K562 (cell line): Measurements from ENCODE around the gene RPE. TPM values are rescaled to one million over a fixed set of nuclear protein-coding genes. Genes with fewer than 3 reads are reported as not detected.

Experiments
- BDP1 ChIP-seq: IDR thresholded peaks from 3 replicates; pipeline ENCODE4 v1.6.1; 2011; ENCODE audit not compliant: insufficient read length, insufficient read depth
- CAMTA2 ChIP-seq: fragments of 250-450 bp; sonication (Bioruptor Pico); conservative IDR thresholded peaks from 2 replicates; pipeline ENCODE4 v1.5.1; 2022
- CBX1 ChIP-seq: sonication (generic); IDR thresholded peaks from 2 replicates; pipeline ENCODE4 v1.6.1; 2016; ENCODE audit warnings: antibody characterized with exemption, low read depth, mild to moderate bottlenecking
- CTCF ChIP-seq, 3 experiments: IDR thresholded peaks in 2 of 3; conservative IDR thresholded peaks in 1 of 3; 2 replicates each; pipeline ENCODE4 v1.5.1; 2011 to 2012; ENCODE audit warnings: low read length in 3 of 3, mild to moderate bottlenecking in 3 of 3, control low read depth in 2 of 3, improper control_type of control experiment in 1 of 3, inconsistent platforms in 1 of 3, low read depth in 1 of 3, mixed read lengths in 1 of 3, moderate library complexity in 1 of 3; ENCODE audit not compliant: insufficient read depth in 2 of 3
- EP300 ChIP-seq: IDR thresholded peaks from 2 replicates; pipeline ENCODE4 v1.6.1; 2012; ENCODE audit warnings: low read length, improper control_type of control experiment
- HNRNPK ChIP-seq: fragments of 200-400 bp; formaldehyde crosslinking; IDR thresholded peaks from one replicate; pipeline ENCODE4 v1.6.1; 2018; ENCODE audit warnings: mild to moderate bottlenecking, low read depth, low read length; ENCODE audit not compliant: poor library complexity, severe bottlenecking
- HNRNPL ChIP-seq: fragments of 200-400 bp; formaldehyde crosslinking; IDR thresholded peaks from 2 replicates; pipeline ENCODE4 v1.6.1; 2017; ENCODE audit warnings: low read depth, mild to moderate bottlenecking, low read length
- MAFK ChIP-seq: IDR thresholded peaks from 2 replicates; pipeline ENCODE4 v1.6.1; 2011; ENCODE audit warnings: low read length, improper control_type of control experiment
- MED1 ChIP-seq: sonication (generic); formaldehyde crosslinking; IDR thresholded peaks from 2 replicates; pipeline ENCODE4 v1.8.1; 2023; ENCODE audit warnings: missing genetic modification reagents, borderline replicate concordance
- NFYB ChIP-seq: IDR thresholded peaks from 2 replicates; pipeline ENCODE4 v1.6.1; 2011; ENCODE audit warnings: mild to moderate bottlenecking, moderate library complexity; ENCODE audit not compliant: insufficient read length; ENCODE audit errors: extremely low read depth
- YY1 ChIP-seq, 3 experiments: IDR thresholded peaks; 2 replicates each; pipeline ENCODE4 v1.6.1; 2011; ENCODE audit warnings: low read length in 2 of 3, mild to moderate bottlenecking in 2 of 3, moderate library complexity in 2 of 3, borderline replicate concordance in 1 of 3, control low read depth in 1 of 3, low read depth in 1 of 3; ENCODE audit not compliant: insufficient read depth in 3 of 3, insufficient replicate concordance in 2 of 3, control insufficient read depth in 1 of 3, insufficient read length in 1 of 3; ENCODE audit errors: extremely low read depth in 1 of 3
- ZBTB11 ChIP-seq, 3 experiments: fragments of 200-800 bp in 1 of 3; fragments of 250-450 bp in 1 of 3; fragments of 450-650 bp in 1 of 3; sonication (Bioruptor Pico) in 1 of 3; sonication (Bioruptor generic) in 1 of 3; formaldehyde crosslinking in 1 of 3; IDR thresholded peaks; 2 replicates each; pipeline versions ENCODE4 v1.6.1 to v1.8.0; 2016 to 2022; ENCODE audit warnings: mild to moderate bottlenecking in 2 of 3, missing genetic modification characterization in 2 of 3, missing compliant biosample characterization in 1 of 3, moderate library complexity in 1 of 3
- ZFP1 ChIP-seq: fragments of 450-650 bp; formaldehyde crosslinking; IDR thresholded peaks from 2 replicates; pipeline ENCODE4 v1.4.0; 2020; ENCODE audit warnings: mild to moderate bottlenecking, mixed read lengths
- ZNF12 ChIP-seq: sonication (generic); formaldehyde crosslinking; IDR thresholded peaks from 2 replicates; pipeline ENCODE4 v1.4.0; 2020; ENCODE audit warnings: mild to moderate bottlenecking, missing genetic modification reagents
- ZNF140 ChIP-seq: fragments of 250-450 bp; sonication (Bioruptor Pico); IDR thresholded peaks from 2 replicates; pipeline ENCODE4 v1.8.0; 2021; ENCODE audit warnings: moderate library complexity, mild to moderate bottlenecking, inconsistent platforms
- ZNF165 ChIP-seq: fragments of 250-450 bp; sonication (Bioruptor Pico); IDR thresholded peaks from 2 replicates; pipeline ENCODE4 v1.4.0; 2020; ENCODE audit warnings: borderline replicate concordance
- polyA plus RNA-seq, 8 experiments: library from polyadenylated mRNA; depleted of rRNA in 4 of 8; stranded (reverse) in 5 of 8; unstranded in 3 of 8; fragments of >200 nt; fragmentation: Nextera tagmentation in 2 of 8; fragmentation: Illumina TruSeq in 1 of 8; extraction: Ambion mirVana in 2 of 8; extraction: Trizol in 1 of 8; gene quantifications; 2 replicates each; pipeline versions ENCODE4 v1.2.1 to v1.2.3, GENCODE V29; 2011 to 2014; ENCODE audit warnings: inconsistent platforms in 1 of 8, missing spikeins in 1 of 8
- total RNA-seq, 7 experiments: library from RNA; depleted of rRNA in 6 of 7; stranded (reverse); fragments of >200 nt in 6 of 7; fragmentation: Illumina TruSeq in 2 of 7; extraction: Trizol in 2 of 7; gene quantifications; 2 replicates each; pipeline versions ENCODE4 v1.2.1 to v1.2.3, GENCODE V29; 2011 to 2021; ENCODE audit warnings: low replicate concordance in 1 of 7
- TF ChIP-seq, protein P1 (sequence below): sonication (generic); formaldehyde crosslinking; IDR thresholded peaks from 2 replicates; pipeline ENCODE4 v1.8.0; 2022; ENCODE audit warnings: mild to moderate bottlenecking, low read depth, missing genetic modification reagents
- TF ChIP-seq, protein P2 (sequence below), 3 experiments: fragments of 200-800 bp in 1 of 3; sonication (Bioruptor generic) in 1 of 3; sonication (generic) in 1 of 3; formaldehyde crosslinking in 1 of 3; IDR thresholded peaks; 2 replicates each; pipeline versions ENCODE4 v1.6.1 to v1.8.0; 2016 to 2022; ENCODE audit warnings: mild to moderate bottlenecking in 2 of 3, missing compliant biosample characterization in 2 of 3, missing genetic modification characterization in 2 of 3, missing genetic modification reagents in 1 of 3

The RPE gene
- total and polyA plus RNA-seq, 9 of the 15 experiments (the other 6 are each of a cell fraction or from before 2014, with no cell fraction given) = 33.5 to 65.3 (median 50.4) TPM

DNA sequence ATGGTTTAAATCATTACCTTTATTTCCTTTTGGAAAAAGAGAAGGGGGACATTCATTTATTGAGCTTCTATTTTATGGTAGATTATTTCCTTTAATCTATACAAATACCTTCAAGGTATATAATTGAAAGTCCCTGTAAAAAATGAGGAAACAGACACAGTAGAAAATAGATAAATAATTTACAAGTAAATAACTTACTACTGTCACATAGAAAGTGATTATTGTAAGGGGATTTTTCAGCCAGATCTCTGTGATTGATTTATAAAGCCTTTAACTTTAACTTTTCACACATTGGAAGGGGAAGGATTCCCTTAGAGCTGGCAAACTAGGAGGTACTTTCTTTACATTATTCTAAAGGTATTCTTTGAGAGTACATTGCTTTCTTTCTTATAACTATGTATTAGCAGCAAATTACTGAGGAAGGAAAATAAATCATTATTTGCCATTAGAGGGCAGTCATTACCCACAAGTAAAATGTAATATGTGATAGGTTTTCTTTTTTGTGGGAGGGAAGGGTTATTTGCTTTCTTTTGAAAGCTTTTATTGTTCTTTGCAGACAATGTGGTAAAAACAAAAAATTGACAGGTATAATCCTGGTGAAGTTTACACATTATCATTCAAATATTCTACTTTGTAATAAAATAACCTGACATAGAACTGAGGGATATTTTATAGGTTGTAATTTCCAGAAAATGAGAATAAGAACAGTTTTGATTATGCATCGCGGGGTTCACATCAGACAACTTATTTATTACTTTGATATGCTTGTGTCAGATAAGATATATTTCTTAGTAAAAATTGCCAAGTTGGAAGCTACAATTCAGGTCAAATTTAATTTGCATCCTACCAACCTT lies 24.8 kb upstream of the RPE start (continued):
- TF ChIP-seq CTCF (IDR thresholded peaks at IDR 0.05 in 2 of 3, conservative IDR thresholded peaks at IDR 0.05 in 1 of 3; ENCODE audit: insufficient read depth in 2 of 3, low read depth in 1 of 3, low read length in 3 of 3) (peak in 2 of 3 experiments; percentile 34 to 63; a peak in 3 of 6 replicates), CAMTA2 (CRISPR knock-in tag) (no peak), MAFK (no peak), HNRNPK (no peak), ZNF165 (CRISPR knock-in tag) (no peak), NFYB (no peak), EP300 (no peak), ZBTB11 (CRISPR knock-in tag; IDR thresholded peaks at IDR 0.05) (no peak), HNRNPL (no peak), ZNF140 (CRISPR knock-in tag) (no peak), CBX1 (no peak), MED1 (CRISPR knock-in tag) (no peak), BDP1 (no peak), ZNF12 (CRISPR knock-in tag) (no peak), YY1 (IDR thresholded peaks at IDR 0.05; ENCODE audit: borderline replicate concordance in 1 of 3, control insufficient read depth in 1 of 3, extremely low read depth in 1 of 3, insufficient read depth in 3 of 3, insufficient read length in 1 of 3, insufficient replicate concordance in 2 of 3, low read depth in 1 of 3, low read length in 2 of 3) (no peak), ZFP1 (CRISPR knock-in tag) (no peak)
- TF ChIP-seq, protein P1, sequence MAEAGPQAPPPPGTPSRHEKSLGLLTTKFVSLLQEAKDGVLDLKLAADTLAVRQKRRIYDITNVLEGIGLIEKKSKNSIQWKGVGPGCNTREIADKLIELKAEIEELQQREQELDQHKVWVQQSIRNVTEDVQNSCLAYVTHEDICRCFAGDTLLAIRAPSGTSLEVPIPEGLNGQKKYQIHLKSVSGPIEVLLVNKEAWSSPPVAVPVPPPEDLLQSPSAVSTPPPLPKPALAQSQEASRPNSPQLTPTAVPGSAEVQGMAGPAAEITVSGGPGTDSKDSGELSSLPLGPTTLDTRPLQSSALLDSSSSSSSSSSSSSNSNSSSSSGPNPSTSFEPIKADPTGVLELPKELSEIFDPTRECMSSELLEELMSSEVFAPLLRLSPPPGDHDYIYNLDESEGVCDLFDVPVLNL = no peak
- TF ChIP-seq, protein P2, sequence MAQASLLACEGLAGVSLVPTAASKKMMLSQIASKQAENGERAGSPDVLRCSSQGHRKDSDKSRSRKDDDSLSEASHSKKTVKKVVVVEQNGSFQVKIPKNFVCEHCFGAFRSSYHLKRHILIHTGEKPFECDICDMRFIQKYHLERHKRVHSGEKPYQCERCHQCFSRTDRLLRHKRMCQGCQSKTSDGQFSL (CRISPR knock-in tag; IDR thresholded peaks at IDR 0.05) = no peak
- TF ChIP-seq, protein P2 (tag; IDR thresholded peaks at IDR 0.05) = no peak
